AG20443 (cell line): ENCODE results near the gene HAUS8.
"Not testable (repeated sequence)": the region's sequence is repeated elsewhere in the genome, so short reads cannot be mapped to it uniquely, and the experiment has no call there.

Source experiments
- DNase-seq: peaks from one replicate; pipeline ENCODE4 v3.0.0; 2012; ENCODE audit warnings: low spot score, mixed read lengths

HAUS8 gene

DNA sequence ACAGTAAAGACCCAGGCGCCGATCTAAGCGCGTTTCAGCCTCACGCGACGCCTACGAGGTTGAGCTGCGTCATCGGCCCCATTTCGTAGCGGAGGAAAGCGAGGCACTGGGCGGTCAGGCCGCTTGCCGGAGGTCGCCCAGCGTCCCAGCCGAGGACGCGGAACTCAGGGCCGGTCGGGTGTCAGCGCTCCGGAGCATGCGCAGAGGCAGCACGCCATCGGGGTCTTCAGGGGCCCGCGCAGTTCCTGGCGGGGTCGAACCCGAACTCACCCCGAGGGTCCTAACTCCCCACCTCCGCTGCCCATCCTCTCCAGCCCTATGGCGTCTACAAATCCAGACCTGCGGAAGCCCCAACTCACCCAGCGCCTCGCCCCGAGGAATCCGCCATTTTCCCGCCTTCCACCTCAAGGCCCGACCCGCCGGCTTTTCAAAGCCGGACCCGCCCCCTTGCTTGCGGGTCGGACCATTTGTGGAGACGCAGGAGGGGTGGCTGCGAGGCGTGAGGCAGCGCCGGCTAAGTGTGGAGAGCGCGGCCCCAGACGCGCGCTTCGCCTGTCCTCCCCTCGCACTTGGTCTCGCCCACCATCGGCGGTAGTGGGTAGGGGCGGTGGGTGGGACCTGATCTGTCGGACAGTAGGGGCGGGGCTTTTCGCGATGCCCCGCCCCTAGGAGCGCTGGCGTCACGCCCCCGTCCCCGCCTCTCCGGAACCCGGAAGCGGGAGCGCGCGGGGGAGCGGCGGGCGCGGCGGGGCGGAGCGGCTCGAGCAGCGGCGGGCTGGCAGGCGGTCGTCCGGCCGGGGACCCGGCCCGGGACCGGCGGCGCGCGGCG is at the start of gene HAUS8, which contains the start of gene MYO9B:
HAUS8 (minus strand) TSS at position 418 of the 829 bp plus-strand sequence; CDS start at position 388, 30 bp downstream.
MYO9B (plus strand) TSS at position 743 of the 829 bp plus-strand sequence. CDS start 25,941 bp downstream, outside the sequence.
- peak; percentile 98 for DNase-seq

GRCh38 chr19:17124025-17124424 is 48.8 kb upstream of the HAUS8 start:
- DNase-seq: no peak

DNA sequence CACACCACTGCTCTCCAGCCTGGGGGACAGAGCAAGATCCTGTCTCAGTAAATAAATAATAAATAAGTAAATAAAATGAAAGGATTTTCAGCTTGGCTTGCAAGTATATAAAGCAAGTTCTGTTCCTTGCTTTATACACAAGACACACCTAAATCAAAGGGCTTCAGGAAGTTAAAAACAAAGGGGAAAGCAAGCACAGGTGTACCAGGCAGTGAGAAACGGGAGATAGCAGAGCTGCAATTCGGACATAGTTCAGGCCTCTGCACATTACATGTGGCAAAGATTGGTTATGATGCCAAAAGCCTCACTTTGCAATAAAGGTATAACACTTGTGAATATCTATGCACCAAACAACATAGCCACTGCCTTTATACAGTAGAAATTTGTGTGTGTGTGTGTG is 47.8 kb upstream of the HAUS8 start:
- no peak for DNase-seq

DNA sequence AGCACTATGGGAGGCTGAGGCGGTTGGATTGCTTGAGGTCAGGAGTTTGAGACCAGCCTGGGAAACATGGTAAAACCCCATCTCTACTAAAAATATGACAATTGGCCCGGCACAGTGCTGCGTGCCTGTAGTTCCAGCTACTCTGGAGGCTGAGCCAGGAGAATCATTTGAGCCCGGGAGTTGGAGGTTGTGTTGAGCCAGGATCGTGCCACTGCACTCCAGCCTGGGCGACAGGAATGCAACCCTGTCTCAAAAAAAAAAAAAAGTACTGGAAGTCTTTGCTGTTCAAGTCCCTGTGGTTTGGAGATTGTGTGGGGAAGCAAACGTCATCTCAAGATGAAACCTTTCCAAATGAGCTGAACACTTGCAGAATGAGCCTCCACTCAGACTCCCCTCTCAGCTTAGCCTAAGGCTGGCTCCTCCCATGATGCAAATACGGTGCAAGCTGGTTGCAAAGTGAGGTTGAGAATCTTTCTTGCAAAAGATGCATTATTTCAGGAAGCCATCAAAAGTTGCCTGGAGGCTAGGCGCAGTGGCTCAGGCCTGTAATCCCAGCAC is 46.6 kb upstream of the HAUS8 start:
- DNase-seq: peak; percentile 89

DNA sequence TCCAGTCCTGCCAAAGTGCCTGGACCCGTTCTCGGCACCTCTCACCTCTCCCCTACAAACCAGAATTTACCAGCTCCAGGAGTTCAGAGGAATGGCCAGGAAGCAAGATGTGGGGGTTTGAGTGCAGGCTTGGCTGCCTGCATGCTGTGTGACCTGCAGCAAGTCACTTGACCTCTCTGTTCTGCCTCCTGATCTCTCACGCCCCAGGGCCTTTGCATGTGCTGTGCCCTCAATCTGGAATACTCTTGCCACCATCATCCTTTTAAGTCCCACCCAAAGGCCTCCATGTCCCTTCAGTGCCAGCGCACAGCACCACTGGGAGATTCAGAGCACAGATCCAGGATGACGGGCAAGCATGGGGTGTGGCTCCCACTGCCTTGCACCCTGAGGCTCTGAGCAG is 43.7 kb upstream of the HAUS8 start:
- no peak for DNase-seq

DNA sequence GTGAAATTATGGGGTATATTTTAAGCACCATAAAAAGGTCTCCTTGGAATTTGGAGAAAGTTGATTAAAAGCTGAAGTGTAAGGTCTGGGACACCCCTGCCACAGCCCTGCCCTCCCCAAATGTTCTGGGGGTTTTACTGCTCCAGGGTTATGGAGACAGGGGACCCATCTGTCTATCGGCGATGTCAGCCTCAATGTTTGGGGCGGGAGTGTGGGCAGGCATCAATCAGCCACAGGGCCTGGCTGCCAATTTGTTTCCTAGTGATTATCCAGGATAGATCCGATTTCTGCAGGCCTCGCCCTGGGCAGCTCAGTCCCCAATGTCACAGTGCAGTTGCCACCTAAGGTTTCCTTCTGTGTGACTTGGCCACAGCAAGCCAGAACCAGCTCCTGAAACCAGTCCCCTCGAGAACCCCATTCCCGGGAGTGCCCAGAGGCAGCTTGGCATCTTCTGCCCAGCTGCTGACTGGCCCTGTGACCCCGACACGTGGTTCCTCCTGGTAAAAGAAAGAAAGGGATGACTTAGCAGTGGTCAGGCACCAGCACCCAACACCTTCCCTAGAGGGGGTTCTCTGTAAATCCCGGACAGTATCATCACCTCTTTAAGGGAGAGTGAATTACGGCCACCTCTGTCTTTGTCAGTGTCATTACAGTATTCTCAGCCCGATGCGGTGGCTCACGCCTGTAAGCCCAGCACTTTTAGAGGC is 41.9 kb upstream of the HAUS8 start:
- DNase-seq: no peak

DNA sequence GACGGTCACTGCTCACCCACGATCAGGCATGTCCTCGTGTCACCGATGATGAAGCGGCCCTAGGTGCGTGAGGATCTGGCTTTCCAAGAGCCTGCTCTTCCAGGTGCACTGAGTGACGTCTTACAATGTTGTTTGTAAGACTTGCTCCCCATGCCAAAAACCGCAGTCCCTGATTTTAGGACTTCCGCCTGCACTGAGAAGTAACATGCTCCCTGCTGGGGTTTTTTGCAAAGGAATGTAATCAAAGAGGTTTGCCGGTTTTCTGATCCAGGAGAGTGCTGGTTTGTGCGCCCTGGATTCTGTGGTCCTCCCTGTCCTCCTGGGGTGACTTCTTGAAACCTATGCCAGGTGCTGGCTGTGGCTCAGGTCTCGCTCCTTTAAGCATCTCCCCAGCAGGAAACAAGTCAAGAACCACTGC is 39.2 kb upstream of the HAUS8 start:
- DNase-seq: no peak

DNA sequence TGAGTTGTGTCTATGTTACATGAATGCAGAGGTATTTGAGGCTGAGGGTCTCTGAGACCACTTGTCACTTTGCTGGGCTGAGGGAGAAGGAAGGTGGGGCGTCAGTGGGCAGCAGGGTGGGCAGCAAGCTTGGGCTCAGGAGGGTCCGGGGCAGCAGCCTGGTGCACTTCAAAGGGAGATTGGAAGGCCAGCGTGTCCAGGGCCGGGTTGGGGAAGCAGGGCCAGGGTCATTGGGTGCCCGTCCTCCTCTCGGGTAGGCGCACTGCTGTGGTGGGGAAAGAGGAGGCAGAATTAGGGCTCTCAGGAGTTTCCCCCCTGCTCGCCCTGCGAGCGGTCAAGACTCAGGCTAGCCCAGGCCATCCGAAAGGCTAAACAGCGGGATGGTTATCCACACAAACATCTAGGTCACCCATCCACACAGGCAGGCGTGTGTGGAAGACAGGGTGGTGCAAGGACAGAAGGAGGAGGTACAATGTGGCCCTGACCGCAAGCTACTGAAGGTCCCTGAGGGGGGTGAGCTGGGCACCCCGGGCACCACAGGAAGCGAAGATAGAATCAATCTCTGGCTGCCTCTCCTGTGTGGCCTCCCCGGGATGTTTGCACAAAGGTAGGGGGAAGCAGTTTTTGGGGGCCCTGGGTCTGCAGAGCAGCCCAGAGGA is 38.0 kb upstream of the HAUS8 start:
- DNase-seq: no peak

GRCh38 chr19:17112700-17113099 is 37.4 kb upstream of the HAUS8 start:
- DNase-seq: no peak

DNA sequence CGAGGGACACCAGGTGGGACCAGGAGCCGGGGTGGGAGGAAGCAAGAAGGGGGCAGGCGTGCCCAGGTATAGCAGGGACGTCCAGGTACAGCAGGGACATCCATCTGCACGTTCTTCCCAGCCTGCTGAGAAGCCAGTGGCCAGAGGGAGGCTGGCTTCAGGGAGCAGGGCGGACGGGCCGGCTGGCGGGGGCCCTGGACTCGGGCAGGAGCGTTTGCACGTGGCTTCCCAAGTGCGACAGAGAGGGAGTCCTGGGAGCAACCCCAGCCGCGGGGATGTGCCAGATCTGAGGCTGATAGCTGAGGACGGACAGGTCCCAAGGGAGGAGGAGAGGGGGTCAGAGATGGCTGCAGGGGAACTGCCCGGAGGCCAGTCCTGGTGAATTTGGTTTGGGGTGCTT is 37.0 kb upstream of the HAUS8 start:
- DNase-seq: no peak

DNA sequence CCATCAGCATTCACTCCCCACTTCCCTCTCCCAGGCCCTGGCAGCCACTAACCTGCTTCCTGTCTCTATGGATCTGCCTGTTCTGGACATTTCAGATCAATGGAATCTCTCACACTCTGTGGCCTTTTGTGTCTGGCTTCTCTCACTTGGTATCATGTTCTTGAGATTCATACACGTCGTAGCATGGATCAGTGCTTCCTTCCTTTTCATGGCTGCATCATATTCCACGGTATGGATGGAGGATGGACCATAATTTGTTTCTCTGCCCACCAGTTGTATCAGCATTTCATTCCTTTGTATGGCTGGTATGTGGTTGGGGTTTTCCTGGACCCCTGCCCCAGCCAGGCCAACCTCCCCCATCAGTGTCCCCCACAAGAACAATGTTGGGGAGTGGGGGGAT is 36.5 kb upstream of the HAUS8 start:
- no peak for DNase-seq

DNA sequence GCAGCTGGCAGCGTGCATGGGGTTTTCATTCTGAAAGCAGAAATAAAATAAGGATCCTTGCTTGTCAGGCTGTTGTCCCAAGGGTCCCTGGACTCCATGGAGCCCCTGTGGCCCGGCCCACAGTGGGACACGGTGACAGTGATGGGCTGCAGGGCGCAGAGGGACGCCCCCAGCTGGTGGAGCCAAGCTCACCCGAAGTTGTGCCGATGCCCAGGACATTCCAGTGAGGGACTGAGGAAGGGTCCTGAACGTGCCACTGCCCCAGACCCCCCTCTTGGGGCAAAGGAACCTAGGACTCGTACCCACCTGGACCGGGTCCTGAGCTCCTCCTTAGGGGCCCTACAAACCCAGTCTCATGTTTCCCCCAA is 35.3 kb upstream of the HAUS8 start:
- DNase-seq: no peak

DNA sequence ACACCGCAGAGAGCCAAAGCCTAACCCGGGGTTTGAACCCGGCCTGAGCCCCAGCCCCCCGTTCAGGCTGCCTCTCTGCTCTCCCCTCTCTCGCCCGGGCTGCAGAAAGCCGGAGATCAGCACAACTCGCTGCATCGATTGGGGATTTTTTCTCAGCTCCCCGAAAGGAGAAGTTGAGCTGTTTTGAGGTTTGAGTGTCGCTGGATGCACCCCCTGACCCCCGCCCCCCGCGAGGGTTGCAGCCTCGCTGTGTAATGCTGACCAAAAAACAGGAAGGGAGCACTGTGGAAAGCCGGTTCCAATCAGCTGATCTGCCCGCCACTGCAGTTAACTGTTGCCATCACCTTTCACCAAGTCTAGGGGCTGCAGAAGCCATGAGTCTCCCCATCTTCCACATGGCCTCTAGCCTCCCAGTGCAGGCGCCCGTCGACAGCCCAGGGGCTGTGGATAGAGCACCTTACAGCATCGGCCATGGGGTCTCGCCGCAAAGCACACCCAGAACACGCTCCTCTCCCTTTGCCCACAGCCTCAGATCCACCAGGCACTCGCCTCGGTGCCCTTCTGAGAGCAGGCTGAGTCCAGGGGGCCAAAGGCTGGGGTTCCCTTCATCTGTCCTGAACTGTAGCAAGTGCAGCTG is 34.8 kb upstream of the HAUS8 start:
- DNase-seq: no peak

- DNase-seq: no peak
These were observed 34.0 kb upstream of the HAUS8 start for GRCh38 chr19:17109300-17109699.

DNA sequence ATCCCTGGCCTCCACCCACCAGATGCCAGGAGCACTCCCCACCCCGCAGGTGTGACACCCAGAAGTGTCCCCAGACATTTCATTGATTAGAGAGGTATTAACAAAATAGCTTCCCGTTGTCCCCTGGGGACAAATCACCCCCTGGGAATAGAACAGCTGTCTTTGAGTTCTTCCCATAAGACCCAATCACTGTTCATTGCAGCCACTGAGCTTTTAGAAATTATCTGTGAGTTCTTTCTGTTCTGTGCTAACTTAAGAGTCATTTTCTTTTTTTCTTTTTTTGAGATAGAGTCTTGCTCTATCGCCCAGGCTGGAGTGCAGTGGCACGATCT is 33.2 kb upstream of the HAUS8 start:
- DNase-seq: no peak

- peak; percentile 97 for DNase-seq
These were observed 32.5 kb upstream of the HAUS8 start for GRCh38 chr19:17107546-17108452.

DNA sequence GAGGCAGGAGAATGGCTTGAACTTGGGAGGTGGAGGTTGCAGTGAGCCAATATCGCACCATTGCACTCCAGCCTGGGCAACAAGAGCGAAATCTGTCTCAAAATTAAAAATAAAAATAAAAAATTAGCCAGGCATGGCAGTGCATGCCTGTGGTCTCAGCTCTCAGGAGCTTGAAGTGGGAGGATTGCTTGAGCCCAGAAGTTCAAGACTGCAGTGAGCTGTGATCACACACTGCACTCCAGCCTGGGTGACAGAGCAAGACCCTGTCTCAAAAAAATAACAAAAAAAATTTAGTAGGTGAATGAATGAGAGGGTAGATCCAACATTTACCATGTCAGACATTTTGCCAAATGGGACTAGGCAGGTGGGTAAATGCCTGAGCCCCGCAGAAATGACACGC is 31.7 kb upstream of the HAUS8 start:
- DNase-seq: not testable (repeated sequence)

- no peak for DNase-seq
These were observed 30.3 kb upstream of the HAUS8 start for GRCh38 chr19:17105556-17105955.

DNA sequence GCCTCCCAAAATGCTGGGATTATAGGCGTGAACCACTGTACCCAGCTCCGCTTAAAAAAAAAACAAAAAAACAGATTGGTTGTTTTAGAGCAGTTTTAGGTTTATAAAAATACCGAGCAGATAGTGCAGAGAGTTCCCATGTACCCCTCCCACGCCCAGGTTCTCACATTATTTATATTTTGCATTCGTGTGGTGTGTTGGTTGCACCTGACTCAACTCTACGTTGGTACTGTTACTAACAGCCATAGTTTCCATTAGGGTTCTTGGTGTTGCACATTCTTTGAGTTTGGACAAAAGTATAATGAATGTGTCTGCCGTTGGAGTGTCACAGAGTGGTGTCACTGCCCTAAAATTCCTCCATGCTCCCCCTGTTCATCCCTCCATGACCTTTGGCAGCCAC is 29.4 kb upstream of the HAUS8 start:
- DNase-seq: no peak

DNA sequence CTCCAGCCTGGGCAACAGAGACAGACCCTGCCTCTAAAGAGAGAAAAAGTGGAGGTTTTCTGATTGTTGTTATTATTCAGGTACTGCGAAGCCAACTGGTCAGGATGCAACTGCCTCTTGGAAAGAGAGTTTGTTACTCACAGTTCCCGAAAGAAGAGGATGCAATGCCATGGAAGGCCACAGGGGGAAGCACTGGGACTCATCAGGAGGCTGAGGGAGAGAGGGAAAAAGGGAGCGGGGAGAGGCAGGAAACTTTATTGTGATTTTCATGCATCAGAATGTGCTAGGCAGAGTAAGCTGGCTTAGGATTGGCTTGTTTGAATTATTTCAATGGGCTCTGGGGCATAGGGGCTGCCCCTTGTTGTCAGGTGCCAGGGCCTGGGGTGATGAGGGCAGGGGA is 27.9 kb upstream of the HAUS8 start:
- DNase-seq: no peak
